CD1c-positive myeloid dendritic cell (primary cell): ENCODE results near the gene RNF213.

Experiments used
- DNase-seq: peaks from one replicate; pipeline ENCODE4 v3.0.0-alpha.2; 2016; ENCODE audit errors: extremely low spot score

Gene RNF213

GRCh38 chr17:80260791-80261158 lies at the start of gene RNF213:
Gene RNF213, plus strand, starts transcription at chr17:80260852. Its CDS starts 2,830 bp downstream, at chr17:80263682.
- peak; percentile 56 for DNase-seq

GRCh38 chr17:80212109-80212508 lies 48.5 kb upstream of the RNF213 start:
- DNase-seq: no peak

- peak; percentile 79 for DNase-seq
Measured at GRCh38 chr17:80212511-80212910, 48.1 kb upstream of the RNF213 start.

GRCh38 chr17:80212962-80213642 lies 47.5 kb upstream of the RNF213 start:
- peak; percentile 93 for DNase-seq

GRCh38 chr17:80213643-80213975 lies 47.0 kb upstream of the RNF213 start:
- DNase-seq: no peak

- DNase-seq: no peak
Measured at GRCh38 chr17:80214012-80214877, 46.4 kb upstream of the RNF213 start.

GRCh38 chr17:80214878-80215210 lies 45.8 kb upstream of the RNF213 start:
- DNase-seq: no peak

GRCh38 chr17:80216473-80217456 lies 43.9 kb upstream of the RNF213 start:
- DNase-seq: no peak

GRCh38 chr17:80217703-80218362 lies 42.8 kb upstream of the RNF213 start:
- no peak for DNase-seq

- DNase-seq: no peak
Measured at GRCh38 chr17:80218391-80218790, 42.3 kb upstream of the RNF213 start.

GRCh38 chr17:80219013-80219762 lies 41.5 kb upstream of the RNF213 start:
- peak; percentile 99 for DNase-seq

- no peak for DNase-seq
Measured at GRCh38 chr17:80219763-80220053, 40.9 kb upstream of the RNF213 start.

GRCh38 chr17:80220054-80220735 lies 40.5 kb upstream of the RNF213 start, which contains the start of the genes SGSH and SLC26A11:
Gene SGSH, minus strand, starts transcription at chr17:80220333. Its CDS starts 20 bp downstream, at chr17:80220313.
Gene SLC26A11, plus strand, starts transcription at chr17:80220427. Its CDS starts 1,134 bp downstream, at chr17:80221561.
- DNase-seq: peak; percentile 82

GRCh38 chr17:80220736-80221215 lies 39.9 kb upstream of the RNF213 start:
- no peak for DNase-seq

- DNase-seq: no peak
Measured at GRCh38 chr17:80221351-80222105, 39.1 kb upstream of the RNF213 start.

- DNase-seq: no peak
Measured at GRCh38 chr17:80222376-80223141, 38.1 kb upstream of the RNF213 start.

- DNase-seq: no peak
Measured at GRCh38 chr17:80223142-80223815, 37.4 kb upstream of the RNF213 start.
